Right cardiac atrium (tissue), 5 donors: ENCODE data around the gene PRKAR2A. TPM values are rescaled to one million over a fixed set of nuclear protein-coding genes. Genes with fewer than 3 reads are reported as not detected.
"Not testable (repeated sequence)": the region's sequence is repeated elsewhere in the genome, so short reads cannot be mapped to it uniquely, and the experiment has no call there.

Experiments
- ATAC-seq, 2 donors: fragments of 200-7000 bp; cut with Tn5 transposase; one replicate each; pipeline versions ENCODE4 v1.8.0 to v1.9.1; 2020; ENCODE audit warnings: moderate library complexity in 2 of 2, mild to moderate bottlenecking in 1 of 2
- DNase-seq, 3 donors: peaks; one replicate each; pipeline ENCODE4 v3.0.0-alpha.2; 2020
- H3K27ac ChIP-seq: one replicate; pipeline ENCODE4 v1.5.1; 2013; ENCODE audit warnings: mild to moderate bottlenecking, low read length, control low read depth, moderate library complexity
- H3K27me3 ChIP-seq: one replicate; pipeline ENCODE4 v1.6.1; 2013; ENCODE audit not compliant: control insufficient read depth, insufficient read depth
- H3K4me1 ChIP-seq: one replicate; pipeline ENCODE4 v1.6.1; 2013; ENCODE audit warnings: low read length; ENCODE audit not compliant: control insufficient read depth, insufficient read depth
- H3K4me3 ChIP-seq: one replicate; pipeline ENCODE4 v1.5.1; 2013; ENCODE audit warnings: low read length, control low read depth
- H3K9me3 ChIP-seq: one replicate; pipeline ENCODE4 v1.6.1; 2013; ENCODE audit warnings: low read length; ENCODE audit not compliant: control insufficient read depth
- WGBS: extraction: QIAGEN DNeasy Blood & Tissue Kit; methylation state at CpG from one replicate; pipeline ENCODE4 v1.1.7; 2013; 5-methylcytosine and 5-hydroxymethylcytosine counted together
- intact Hi-C, 4 donors: fragments of 100-400 bp; cut with DNase I; formaldehyde crosslinking; loops; one replicate each; pipeline versions ENCODE4 v1.11.0 to v1.14.0; 2022 to 2023
- polyA plus RNA-seq: library from polyadenylated mRNA; stranded (reverse); fragments of 200-250 nt; gene quantifications from one replicate; pipeline ENCODE4 v1.2.3, GENCODE V29; 2013
- total RNA-seq, 4 donors: library from RNA; stranded (reverse); fragmentation: NEBNext Ultra II Directional; extraction: Animal tissue kit (Norgen Biotek cat#: 25700); gene quantifications; one replicate each; pipeline ENCODE4 v1.2.1, GENCODE V29; 2021
- donor health status: healthy with polysubstance abuse.
- donor health status: DM: no; HTN: yes; CAD: no.
- donor health status: DM: no; HTN: no; CAD: no.
- donor health status: DM: no; HTN: yes; CAD: no; lungs with severe emphysema.
- donor health status: DM: yes; HTN: yes; CAD: no.

PRKAR2A gene
- total and polyA plus RNA-seq, 5 donors: 12.1 to 50.5 (median 43.2) TPM

- Histone ChIP-seq H3K4me3 (no peak overlapping the region), H3K27ac (no peak overlapping the region), H3K9me3 (no peaks in the 10 kb centered on the region), H3K27me3 (no peaks in the 10 kb centered on the region), H3K4me1 (no peaks in the 10 kb centered on the region)
- intact Hi-C loops: no loop called here
- DNase-seq (no peak), ATAC-seq (no peak)
- WGBS: 98% methylated on average over 4 of the region's 4 CpGs
Observed at GRCh38 chr3:48804930-48805329, 42.7 kb downstream of the PRKAR2A start.

DNA sequence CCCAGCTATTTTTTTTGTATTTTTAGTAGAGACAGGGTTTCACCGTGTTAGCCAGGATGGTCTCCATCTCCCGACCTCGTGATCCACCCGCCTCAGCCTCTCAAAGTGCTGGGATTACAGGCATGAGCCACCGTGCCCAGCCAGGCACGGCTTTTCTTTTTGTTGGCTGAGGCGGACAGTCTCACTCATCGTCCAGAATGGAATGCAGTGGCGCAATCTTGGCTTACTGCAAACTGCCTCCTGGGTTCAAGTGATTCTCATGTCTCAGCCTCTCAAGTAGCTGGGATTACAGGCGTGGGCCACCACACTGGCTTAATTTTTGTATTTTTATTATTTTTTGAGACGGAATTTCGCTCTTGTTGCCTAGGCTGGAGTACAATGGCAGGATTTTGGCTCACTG lies 46.8 kb downstream of the PRKAR2A start:
- not testable (repeated sequence) for ATAC-seq

GRCh38 chr3:48798998-48799397 lies 48.7 kb downstream of the PRKAR2A start:
- Histone ChIP-seq H3K27me3 (no peaks in the 10 kb centered on the region), H3K27ac (no peak overlapping the region), H3K9me3 (no peaks in the 10 kb centered on the region), H3K4me3 (no peak overlapping the region), H3K4me1 (no peaks in the 10 kb centered on the region)
- DNase-seq: no peak
- WGBS: 62% methylated on average over 1 of the region's 1 CpG
- ATAC-seq: no peak
- intact Hi-C loops: no loop called here

More for the DNA sequence above, 46.8 kb downstream of the PRKAR2A start:
- DNase-seq, H3K9me3 ChIP-seq, H3K4me1 ChIP-seq, intact Hi-C loops, H3K27ac ChIP-seq, H3K27me3 ChIP-seq, H3K4me3 ChIP-seq: not testable (repeated sequence)
- 94% methylated on average over 12 of the region's 12 CpGs for WGBS

DNA sequence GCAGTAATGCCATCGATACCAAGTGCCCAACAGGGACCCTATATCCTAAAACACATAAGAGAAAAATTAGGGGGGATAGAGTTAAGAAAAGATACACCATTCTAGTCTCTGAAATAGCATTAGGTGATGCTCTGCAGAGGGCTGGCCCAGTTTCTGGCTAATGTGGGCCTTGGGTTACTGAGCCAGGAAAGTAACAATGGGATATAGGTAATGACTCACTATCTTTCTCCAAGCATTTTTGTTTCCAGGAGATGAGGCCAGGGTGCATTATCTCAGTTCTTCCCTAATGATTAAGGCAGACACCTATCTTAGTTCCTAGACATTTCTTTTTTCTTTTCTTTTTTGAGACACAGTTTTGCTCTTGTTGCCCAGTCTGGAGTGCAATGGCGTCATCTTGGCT lies 50.0 kb downstream of the PRKAR2A start:
- ATAC-seq: no peak
- Histone ChIP-seq H3K27me3 (no peaks in the 10 kb centered on the region), H3K4me1 (no peaks in the 10 kb centered on the region), H3K4me3 (no peak overlapping the region), H3K9me3 (no peaks in the 10 kb centered on the region), H3K27ac (no peak overlapping the region)
- WGBS: 95% methylated on average over 2 of the region's 2 CpGs
- intact Hi-C loops: no loop called here
- no peak for DNase-seq

DNA sequence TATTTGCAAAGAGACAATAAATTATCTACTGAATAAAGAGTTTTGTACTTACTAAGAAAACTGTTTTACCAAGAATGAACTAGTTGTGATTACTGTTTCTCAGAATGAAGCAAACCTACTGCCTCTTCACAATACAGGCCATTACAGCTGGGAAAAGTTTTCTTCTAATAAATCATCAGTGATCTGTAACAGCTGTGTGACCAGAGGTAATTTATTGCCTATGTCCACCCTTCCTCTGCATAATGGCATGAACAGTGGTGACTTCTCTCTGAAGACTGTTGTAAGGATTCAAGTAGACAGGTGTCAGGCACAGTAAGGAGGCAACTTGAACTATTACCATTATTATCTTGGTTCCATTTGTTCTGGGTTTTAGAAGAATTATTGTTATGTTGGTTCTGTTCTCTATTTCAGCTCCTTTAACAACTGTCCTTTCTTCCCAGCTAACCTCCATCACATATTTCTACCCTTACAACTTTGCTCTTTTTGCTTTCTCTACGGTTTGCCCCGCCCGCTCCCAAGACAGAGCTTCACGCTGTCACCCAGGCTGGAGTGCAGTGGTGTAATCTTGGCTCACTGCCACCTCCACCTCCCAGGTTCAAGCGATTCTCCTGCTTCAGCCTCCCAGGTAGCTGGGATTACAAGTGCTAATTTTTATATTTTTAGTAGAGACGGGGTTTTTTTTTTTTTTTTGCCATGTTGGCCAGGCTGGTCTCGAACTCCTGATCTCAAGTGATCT lies 51.5 kb downstream of the PRKAR2A start:
- no peak for ATAC-seq
- no peak for DNase-seq
- intact Hi-C loops: no loop called here
- Histone ChIP-seq H3K4me3 (no peak overlapping the region), H3K4me1 (no peaks in the 10 kb centered on the region), H3K27ac (no peak overlapping the region), H3K9me3 (no peaks in the 10 kb centered on the region), H3K27me3 (no peaks in the 10 kb centered on the region)
- WGBS: 87% methylated on average over 7 of the region's 7 CpGs

GRCh38 chr3:48793484-48793883 lies 54.2 kb downstream of the PRKAR2A start:
- not testable (repeated sequence) for H3K9me3 ChIP-seq, H3K4me3 ChIP-seq, H3K4me1 ChIP-seq, DNase-seq, H3K27me3 ChIP-seq, ATAC-seq, H3K27ac ChIP-seq
- intact Hi-C loops: loop anchor here in 1 of 4 donors (5.0 kb wide), 1 partner anchor 39 kb away; no protein-coding TSS in a partner anchor
- 97% methylated on average over 2 of the region's 2 CpGs for WGBS

DNA sequence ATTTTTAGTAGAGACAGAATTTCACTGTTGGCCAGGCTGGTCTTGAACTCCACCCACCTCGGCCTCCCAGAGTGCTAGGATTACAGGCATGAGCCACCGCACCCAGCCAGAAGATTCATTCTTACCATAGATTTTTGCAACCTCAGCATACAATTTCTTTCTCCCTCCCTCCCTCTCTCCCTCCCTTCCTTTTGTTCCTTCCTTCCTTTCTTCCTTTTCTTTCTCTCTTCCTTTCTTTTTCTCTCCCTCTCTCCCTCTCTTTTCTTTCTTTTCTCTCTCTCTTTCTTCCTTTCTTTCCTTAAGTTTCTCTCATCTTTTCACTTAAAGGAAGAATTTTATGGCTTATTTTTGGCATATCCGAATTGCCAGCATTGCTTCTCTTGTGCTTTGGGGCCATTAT lies 58.0 kb downstream of the PRKAR2A start:
- ATAC-seq (no peak), DNase-seq (no peak)
- Histone ChIP-seq H3K27ac (no peak overlapping the region), H3K27me3 (no peaks in the 10 kb centered on the region), H3K9me3 (no peaks in the 10 kb centered on the region), H3K4me1 (no peaks in the 10 kb centered on the region), H3K4me3 (no peak overlapping the region)
- 95% methylated on average over 3 of the region's 3 CpGs for WGBS
- intact Hi-C loops: loop anchor here in 1 of 4 donors (5.0 kb wide), 1 partner anchor 43 kb away; no protein-coding TSS in a partner anchor

DNA sequence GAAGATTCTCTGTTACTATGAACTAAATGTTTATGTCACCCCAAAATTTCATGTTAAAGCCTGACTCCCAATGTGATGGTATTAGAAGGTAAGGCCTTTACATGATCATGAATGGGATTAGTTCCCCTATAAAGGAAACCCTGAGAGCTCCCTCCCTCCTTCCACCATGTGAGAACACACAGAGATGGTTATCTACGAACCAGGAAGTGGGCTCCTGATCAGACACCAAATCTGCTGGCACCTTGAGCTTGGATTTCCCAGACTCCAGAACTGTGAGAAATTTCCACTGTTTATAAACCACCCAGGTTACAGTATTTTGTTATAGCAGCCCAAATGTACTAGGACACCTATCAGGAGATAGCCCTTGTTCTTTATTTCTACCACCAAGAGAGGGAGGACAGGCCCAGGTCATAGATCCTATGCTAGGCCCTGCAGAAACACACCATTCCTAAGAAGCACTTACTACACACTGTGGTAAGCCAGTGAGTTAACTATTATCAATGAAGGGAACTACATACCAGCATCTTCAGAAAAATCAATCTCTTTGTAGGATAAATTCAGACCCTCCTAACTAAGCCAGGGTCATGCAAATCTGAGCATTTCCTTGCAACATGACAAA lies 59.0 kb downstream of the PRKAR2A start:
- WGBS: 69% methylated on average over 1 of the region's 1 CpG
- no peak for ATAC-seq
- intact Hi-C loops: no loop called here
- H3K27ac ChIP-seq: no peak overlapping the region
- H3K4me1 ChIP-seq: no peaks in the 10 kb centered on the region
- H3K4me3 ChIP-seq: no peak overlapping the region
- no peak for DNase-seq
- H3K27me3 ChIP-seq: no peaks in the 10 kb centered on the region
- H3K9me3 ChIP-seq: no peaks in the 10 kb centered on the region

DNA sequence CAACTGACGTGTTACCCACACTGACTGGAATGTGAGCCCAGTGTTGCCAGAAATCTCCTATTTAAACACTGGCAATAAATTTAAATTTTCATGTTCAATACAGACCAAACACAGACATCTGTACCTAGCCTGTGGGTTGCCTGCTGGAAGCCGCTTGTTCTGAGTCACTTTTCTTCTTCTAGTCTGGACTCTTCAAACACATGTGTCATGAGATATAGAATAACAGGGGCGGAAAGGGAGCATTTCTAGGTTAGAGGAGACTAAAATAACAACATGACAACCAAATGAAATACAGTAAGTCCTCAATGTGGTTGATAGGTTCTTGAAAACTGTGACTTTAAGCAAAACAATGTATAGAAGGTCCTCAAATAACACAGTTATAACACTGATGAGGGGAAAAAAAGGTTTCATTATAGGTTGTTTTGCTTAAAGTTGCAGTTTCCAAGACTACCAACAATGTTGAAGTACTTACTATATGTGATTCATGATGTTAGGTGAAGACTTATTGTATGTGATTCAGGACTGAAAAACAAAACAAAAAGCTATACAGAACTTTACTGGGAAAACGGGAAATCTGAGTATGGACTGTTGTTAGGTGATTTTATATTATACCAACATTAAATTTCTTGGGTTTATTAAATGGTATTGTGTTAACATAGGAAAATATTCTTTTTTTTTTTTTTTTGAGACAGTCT lies 63.1 kb downstream of the PRKAR2A start:
- Histone ChIP-seq H3K4me1 (no peaks in the 10 kb centered on the region), H3K27me3 (no peaks in the 10 kb centered on the region), H3K4me3 (no peak overlapping the region), H3K27ac (no peak overlapping the region), H3K9me3 (no peaks in the 10 kb centered on the region)
- intact Hi-C loops: no loop called here
- 89% methylated on average over 4 of the region's 4 CpGs for WGBS
- ATAC-seq (no peak), DNase-seq (no peak)

DNA sequence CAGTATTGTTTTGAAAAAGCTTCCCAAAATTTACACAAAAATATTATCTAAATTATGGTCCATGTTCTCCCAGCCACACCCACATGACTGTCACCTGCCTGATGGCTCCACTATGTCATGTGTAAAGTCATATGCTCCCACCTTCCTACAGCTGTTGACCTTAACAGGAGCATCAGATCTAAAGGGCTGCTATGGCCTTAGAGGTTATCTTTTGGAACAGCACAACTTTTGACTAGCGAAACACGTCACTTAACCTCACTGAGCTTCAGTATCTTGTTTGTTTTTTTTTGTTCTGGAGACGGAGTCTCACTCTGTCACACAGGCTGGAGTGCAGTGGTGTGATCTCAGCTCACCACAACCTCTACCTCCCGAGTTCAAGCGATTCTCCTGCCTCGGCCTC lies 64.4 kb downstream of the PRKAR2A start:
- H3K9me3 ChIP-seq: no peaks in the 10 kb centered on the region
- intact Hi-C loops: no loop called here

DNA sequence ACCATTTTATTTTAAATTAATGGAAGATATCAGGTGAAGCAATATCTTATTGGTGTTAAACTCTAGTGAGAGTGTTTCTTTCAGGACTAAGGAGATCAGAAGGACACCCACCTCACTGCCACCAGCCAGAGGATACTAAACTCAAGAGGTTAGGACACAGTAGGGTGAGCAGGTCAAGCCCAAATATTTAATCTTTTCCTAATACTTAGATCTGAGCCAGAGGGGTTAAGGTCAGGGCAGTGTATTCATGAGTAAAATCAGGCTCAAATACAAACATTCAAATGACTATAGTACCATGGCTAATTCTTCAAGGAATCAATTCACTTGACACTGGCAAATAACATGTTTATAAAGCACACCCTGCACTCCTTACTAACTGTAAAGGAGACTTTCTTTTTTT lies 65.6 kb downstream of the PRKAR2A start:
- no peak overlapping the region for H3K27ac ChIP-seq
- H3K9me3 ChIP-seq: no peaks in the 10 kb centered on the region
- H3K4me3 ChIP-seq: no peak overlapping the region
- no peaks in the 10 kb centered on the region for H3K4me1 ChIP-seq
- ATAC-seq (no peak), DNase-seq (no peak)
- H3K27me3 ChIP-seq: no peaks in the 10 kb centered on the region
- intact Hi-C loops: no loop called here

More for the DNA sequence above, 64.4 kb downstream of the PRKAR2A start:
- no peak overlapping the region for H3K27ac ChIP-seq
- H3K4me3 ChIP-seq: no peak overlapping the region
- 82% methylated on average over 6 of the region's 6 CpGs for WGBS
- ATAC-seq (no peak), DNase-seq (no peak)
- no peaks in the 10 kb centered on the region for H3K27me3 ChIP-seq
- no peaks in the 10 kb centered on the region for H3K4me1 ChIP-seq
